Heart right ventricle (tissue), 16 donors: ENCODE measurements around the gene HEPN1. TPM values are rescaled to one million over a fixed set of nuclear protein-coding genes. Genes with fewer than 3 reads are reported as not detected.

Source experiments
- ATAC-seq, 8 donors: fragments of 200-7000 bp; cut with Tn5 transposase; one replicate each; pipeline ENCODE4 v1.9.1; 2020; ENCODE audit warnings: mild to moderate bottlenecking in 8 of 8, moderate library complexity in 8 of 8, moderate number of reproducible peaks in 1 of 8
- DNase-seq, 2 donors: peaks; one replicate each; pipeline ENCODE4 v3.0.0-alpha.2; 2020
- H3K27ac ChIP-seq, 10 donors: fragments of 200-600 bp; sonication (generic) in 2 of 10; one replicate each; pipeline versions ENCODE4 v1.5.0 to v1.8.0; 2020 to 2022; ENCODE audit warnings: mild to moderate bottlenecking in 3 of 10
- H3K27me3 ChIP-seq, 7 donors: fragments of 200-600 bp; one replicate each; pipeline ENCODE4 v1.8.0; 2021 to 2022; ENCODE audit warnings: mild to moderate bottlenecking in 2 of 7
- H3K36me3 ChIP-seq, 9 donors: fragments of 200-600 bp; sonication (generic) in 1 of 9; one replicate each; pipeline versions ENCODE4 v1.5.0 to v1.8.0; 2020 to 2022; ENCODE audit warnings: mild to moderate bottlenecking in 2 of 9
- H3K4me1 ChIP-seq, 9 donors: fragments of 200-600 bp; sonication (generic) in 1 of 9; one replicate each; pipeline versions ENCODE4 v1.5.0 to v1.8.0; 2020 to 2022; ENCODE audit warnings: mild to moderate bottlenecking in 4 of 9
- H3K4me3 ChIP-seq, 10 donors: fragments of 200-600 bp; sonication (generic) in 2 of 10; one replicate each; pipeline versions ENCODE4 v1.5.0 to v1.8.0; 2020 to 2022; ENCODE audit warnings: mild to moderate bottlenecking in 7 of 10, moderate library complexity in 2 of 10
- H3K9me3 ChIP-seq, 11 donors: fragments of 200-600 bp in 10 of 11; sonication (generic) in 2 of 11; one replicate each; pipeline versions ENCODE4 v1.5.0 to v1.8.0; 2013 to 2022; ENCODE audit warnings: mild to moderate bottlenecking in 2 of 11, control low read depth in 1 of 11, moderate library complexity in 1 of 11
- WGBS, 2 donors: extraction: QIAGEN DNeasy Blood & Tissue Kit; methylation state at CpG; one replicate each; pipeline ENCODE4 v1.1.7; 2013; ENCODE audit warnings: inconsistent platforms in 1 of 2; 5-methylcytosine and 5-hydroxymethylcytosine counted together
- intact Hi-C, 10 donors: fragments of 100-400 bp; cut with DNase I; formaldehyde crosslinking; loops; one replicate each; pipeline versions ENCODE4 v1.11.1 to v1.14.2; 2022
- polyA plus RNA-seq, 2 donors: library from polyadenylated mRNA; stranded (reverse); fragments of 200-250 nt; gene quantifications; one replicate each; pipeline ENCODE4 v1.2.3, GENCODE V29; 2013
- total RNA-seq, 10 donors: library from RNA; stranded (reverse); fragmentation: NEBNext Ultra II Directional in 3 of 10; extraction: Animal tissue kit (Norgen Biotek cat#: 25700) in 3 of 10; gene quantifications; one replicate each; pipeline versions ENCODE4 v1.2.1 to v1.2.4, GENCODE V29; 2021 to 2023
- TF ChIP-seq, protein P1 (sequence below), 9 donors: fragments of 200-600 bp; sonication (generic) in 2 of 9; IDR thresholded peaks; one replicate each; pipeline versions ENCODE4 v1.5.0 to v1.8.0; 2021 to 2022; ENCODE audit warnings: antibody characterized with exemption in 9 of 9, mild to moderate bottlenecking in 5 of 9, moderate library complexity in 1 of 9
- donor health status: Arrhythmogenic right ventricular cardiomyopathy.
- donor health status: ischemic (EF 13 %, LVEDD 7.1; RV severe dilation, severe dysfunction).
- donor health status: healthy with polysubstance abuse.
- donor health status: DM: no; HTN: yes; CAD: no.
- donor health status: DM: no; HTN: no; CAD: no.
- donor health status: ischemic (EF 25% LVEDD 6.9; RV normal size, moderate dysfunction).
- donor health status: ischemic (EF 25% LVEDD 5.7; RV mildly dilated, moderate dysfunction).
- donor health status: healthy.
- donor health status: DM: yes; HTN: yes; CAD: no.
- donor health status: Ischemic cardiomyopathy.
- donor health status: ischemic (EF 35%, LVEDD 5.7; RV mildly dilated, moderate dysfunction).
- donor health status: nonischemic (EF 11% LVEDD 7.7; RV severe dilation, severe dysfunction).
- donor health status: DM: yes; HTN: yes; CAD: no.
- donor health status: PGD.
- donor health status: ischemic (EF 29% LVEDD 5.4; RV normal size, mild dysfunction).
- donor health status: nonischemic (EF 23%, LVEDD 6.1; RV moderate dilation, normal function).

Gene HEPN1
- total and polyA plus RNA-seq, 12 donors: 0.03 TPM; not detected in 11

GRCh38 chr11:124935548-124936514 is 16.8 kb downstream of the HEPN1 start, which contains the start of gene HEPACAM:
Gene HEPACAM, minus strand, starts transcription at chr11:124936047. Its CDS starts 41 bp downstream, at chr11:124936006.
- 89% methylated on average over 17 to 18 of the region's 18 CpGs for WGBS, 2 donors
- no peak within 1 kb of the TSS for H3K4me3 ChIP-seq
- H3K4me1 ChIP-seq: no peaks in the 10 kb centered on the region
- H3K27ac ChIP-seq: no peak within 1 kb of the TSS
- intact Hi-C loops: no loop called here
- H3K36me3 ChIP-seq: no peaks in the 10 kb centered on the region
- ATAC-seq (no peak), DNase-seq (no peak)
- peaks cover 0 to 13% (median 0%) of the 10 kb centered on the region in 7 donors for H3K27me3 ChIP-seq
- TF ChIP-seq, protein P1, sequence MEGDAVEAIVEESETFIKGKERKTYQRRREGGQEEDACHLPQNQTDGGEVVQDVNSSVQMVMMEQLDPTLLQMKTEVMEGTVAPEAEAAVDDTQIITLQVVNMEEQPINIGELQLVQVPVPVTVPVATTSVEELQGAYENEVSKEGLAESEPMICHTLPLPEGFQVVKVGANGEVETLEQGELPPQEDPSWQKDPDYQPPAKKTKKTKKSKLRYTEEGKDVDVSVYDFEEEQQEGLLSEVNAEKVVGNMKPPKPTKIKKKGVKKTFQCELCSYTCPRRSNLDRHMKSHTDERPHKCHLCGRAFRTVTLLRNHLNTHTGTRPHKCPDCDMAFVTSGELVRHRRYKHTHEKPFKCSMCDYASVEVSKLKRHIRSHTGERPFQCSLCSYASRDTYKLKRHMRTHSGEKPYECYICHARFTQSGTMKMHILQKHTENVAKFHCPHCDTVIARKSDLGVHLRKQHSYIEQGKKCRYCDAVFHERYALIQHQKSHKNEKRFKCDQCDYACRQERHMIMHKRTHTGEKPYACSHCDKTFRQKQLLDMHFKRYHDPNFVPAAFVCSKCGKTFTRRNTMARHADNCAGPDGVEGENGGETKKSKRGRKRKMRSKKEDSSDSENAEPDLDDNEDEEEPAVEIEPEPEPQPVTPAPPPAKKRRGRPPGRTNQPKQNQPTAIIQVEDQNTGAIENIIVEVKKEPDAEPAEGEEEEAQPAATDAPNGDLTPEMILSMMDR (IDR thresholded peaks at IDR 0.05): no peak
- no peaks in the 10 kb centered on the region for H3K9me3 ChIP-seq

DNA sequence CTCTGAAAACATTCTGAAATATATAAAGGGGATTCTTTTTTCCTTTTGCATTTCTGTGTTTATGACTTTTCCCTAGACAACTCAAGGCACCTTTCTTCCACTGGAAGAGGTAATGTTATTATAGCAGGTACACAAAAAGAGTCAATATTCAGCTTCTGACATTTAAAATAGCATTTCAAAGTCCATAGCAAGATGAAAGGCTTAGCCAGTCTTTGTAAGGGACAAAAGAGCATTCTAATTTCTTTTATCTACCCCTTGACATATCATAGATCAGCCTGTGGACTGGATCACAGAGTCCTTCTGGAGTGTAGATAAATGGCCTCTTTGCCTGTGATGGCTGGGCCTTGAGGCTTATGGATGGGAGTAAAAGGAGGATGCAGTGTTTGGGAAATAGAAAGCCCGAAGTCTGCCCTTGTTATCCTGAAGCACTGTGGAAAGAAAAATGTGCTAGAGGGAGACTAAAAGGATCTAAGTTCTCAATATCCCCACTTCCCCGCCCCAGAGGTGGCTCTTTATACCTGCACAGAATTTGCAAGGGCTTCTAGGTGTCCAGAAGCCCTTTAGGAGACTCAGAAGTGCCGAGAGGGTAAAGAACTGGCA is 18.4 kb downstream of the HEPN1 start:
- no peaks in the 10 kb centered on the region for H3K36me3 ChIP-seq
- WGBS, 2 donors: 77 to 79% methylated on average over 3 of the region's 3 CpGs
- no peak overlapping the region for H3K27ac ChIP-seq
- H3K27me3 ChIP-seq: peaks cover 0 to 13% (median 0%) of the 10 kb centered on the region in 7 donors
- H3K4me3 ChIP-seq: no peak overlapping the region
- H3K9me3 ChIP-seq: no peaks in the 10 kb centered on the region
- DNase-seq: no peak
- intact Hi-C loops: no loop called here
- no peak for ATAC-seq
- TF ChIP-seq, protein P1 (IDR thresholded peaks at IDR 0.05): no peak
- no peaks in the 10 kb centered on the region for H3K4me1 ChIP-seq

- intact Hi-C loops: no loop called here
- Histone ChIP-seq H3K27ac (no peak overlapping the region), H3K36me3 (no peaks in the 10 kb centered on the region), H3K27me3 (peaks cover 0 to 13% (median 0%) of the 10 kb centered on the region in 7 donors), H3K9me3 (no peaks in the 10 kb centered on the region), H3K4me1 (no peaks in the 10 kb centered on the region), H3K4me3 (no peak overlapping the region)
- 76 to 82% methylated on average over 6 of the region's 6 CpGs for WGBS, 2 donors
- TF ChIP-seq, protein P1 (IDR thresholded peaks at IDR 0.05): no peak
- no peak for DNase-seq
- ATAC-seq: no peak
Measured at GRCh38 chr11:124938206-124938765, 19.2 kb downstream of the HEPN1 start.

DNA sequence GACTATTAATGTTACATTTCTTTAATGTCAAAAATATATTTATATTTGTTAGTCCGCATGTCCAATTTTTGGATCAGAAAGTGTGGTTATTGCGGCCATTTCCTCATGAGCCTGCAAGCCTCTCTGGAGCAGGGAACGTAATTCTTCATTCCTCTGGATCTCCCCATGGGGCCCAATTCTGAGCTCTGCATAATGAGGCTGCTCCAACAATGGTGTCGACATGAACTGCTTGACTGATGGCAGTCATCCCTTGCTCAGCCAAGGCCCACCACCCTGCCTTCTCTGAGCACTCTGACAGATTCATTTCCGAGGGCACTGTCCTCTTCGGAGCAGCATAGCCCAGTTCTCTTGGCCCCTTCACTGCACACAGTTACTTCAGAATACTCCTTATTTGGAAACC is 19.9 kb downstream of the HEPN1 start:
- no peak for DNase-seq
- intact Hi-C loops: no loop called here
- ATAC-seq: no peak
- Histone ChIP-seq H3K36me3 (no peaks in the 10 kb centered on the region), H3K9me3 (no peaks in the 10 kb centered on the region), H3K27me3 (peaks cover 0 to 13% (median 0%) of the 10 kb centered on the region in 7 donors), H3K4me1 (no peaks in the 10 kb centered on the region), H3K27ac (no peak overlapping the region), H3K4me3 (no peak overlapping the region)
- WGBS, 2 donors: 72 to 75% methylated on average over 6 of the region's 6 CpGs
- TF ChIP-seq, protein P1 (IDR thresholded peaks at IDR 0.05): no peak
